IPS-20b (cell line): ENCODE data around the gene MT2A.
A peak's percentile ranks its signal among the peaks of the same experiment; 100 is the strongest.
"Not testable (repeated sequence)": the region's sequence is repeated elsewhere in the genome, so short reads cannot be mapped to it uniquely, and the experiment has no call there.

Experiments
- H3K27ac ChIP-seq: one replicate; pipeline ENCODE4 v1.5.1; 2013; ENCODE audit warnings: low read length
- H3K27me3 ChIP-seq: 2 replicates; pipeline ENCODE4 v1.6.1; 2013; ENCODE audit warnings: mild to moderate bottlenecking, low read length, inconsistent platforms; ENCODE audit not compliant: insufficient read depth
- H3K36me3 ChIP-seq: 2 replicates; pipeline ENCODE4 v1.6.1; 2013; ENCODE audit warnings: low read depth, mild to moderate bottlenecking, inconsistent platforms, low read length, moderate library complexity; ENCODE audit not compliant: insufficient read depth
- H3K4me1 ChIP-seq: 2 replicates; pipeline ENCODE4 v1.6.1; 2013; ENCODE audit warnings: mild to moderate bottlenecking, control low read depth, inconsistent platforms, low read length, moderate library complexity; ENCODE audit not compliant: insufficient read depth
- H3K4me3 ChIP-seq: 2 replicates; pipeline ENCODE4 v1.5.1; 2013; ENCODE audit warnings: mild to moderate bottlenecking, low read length, inconsistent platforms
- H3K9ac ChIP-seq: 2 replicates; pipeline ENCODE4 v1.6.1; 2013; ENCODE audit warnings: low read depth, mild to moderate bottlenecking, inconsistent platforms, low read length, moderate library complexity
- H3K9me3 ChIP-seq: 2 replicates; pipeline ENCODE4 v1.6.1; 2013; ENCODE audit warnings: mild to moderate bottlenecking, low read depth, low read length, inconsistent platforms; ENCODE audit not compliant: insufficient read depth

MT2A gene

DNA sequence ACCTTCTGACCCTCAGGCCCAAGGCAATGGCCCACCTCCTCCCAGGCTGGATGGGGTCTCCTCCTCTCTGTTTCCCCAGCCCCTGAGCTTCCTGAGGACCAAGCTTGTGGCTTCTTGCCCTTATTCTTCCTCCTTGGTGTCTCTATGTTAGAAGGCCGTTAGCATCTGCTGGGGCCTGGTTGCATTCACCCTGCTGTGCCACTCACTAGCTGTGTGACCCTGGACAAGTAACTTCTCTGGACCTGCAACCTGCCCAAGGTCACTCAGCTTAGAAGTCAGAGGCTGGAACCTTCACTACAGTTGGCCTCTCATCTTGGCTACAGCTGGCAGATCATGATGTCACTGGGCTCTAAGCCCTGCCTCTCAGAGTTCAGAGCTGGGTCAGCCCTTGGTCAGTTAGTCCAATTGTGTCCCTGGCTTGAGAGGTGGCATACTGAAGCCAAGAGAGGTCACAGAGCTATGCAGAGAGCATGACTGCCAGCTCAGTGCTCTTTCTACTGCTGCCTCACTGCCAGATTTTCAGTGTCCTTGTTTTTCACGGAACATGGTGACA is 3.0 kb downstream of the MT2A start:
- Histone ChIP-seq H3K9me3 (no peaks in the 10 kb centered on the region), H3K4me3 (no peak overlapping the region), H3K27ac (no peak overlapping the region), H3K27me3 (peaks cover 96% of the 10 kb centered on the region), H3K4me1 (peaks cover 5% of the 10 kb centered on the region), H3K9ac (no peak overlapping the region), H3K36me3 (no peaks in the 10 kb centered on the region)

GRCh38 chr16:56613706-56614105 is 5.3 kb downstream of the MT2A start:
- H3K9me3 ChIP-seq: no peaks in the 10 kb centered on the region

GRCh38 chr16:56614549-56614991 is 6.2 kb downstream of the MT2A start:
- Histone ChIP-seq H3K9me3 (no peaks in the 10 kb centered on the region), H3K36me3 (no peaks in the 10 kb centered on the region), H3K27me3 (peaks cover 96% of the 10 kb centered on the region), H3K4me1 (peaks cover 6% of the 10 kb centered on the region), H3K4me3 (no peak overlapping the region), H3K9ac (no peak overlapping the region), H3K27ac (no peak overlapping the region)

More at GRCh38 chr16:56613706-56614105, 5.3 kb downstream of the MT2A start:
- no peaks in the 10 kb centered on the region for H3K36me3 ChIP-seq
- H3K27ac ChIP-seq: no peak overlapping the region
- no peak overlapping the region for H3K4me3 ChIP-seq
- peaks cover 96% of the 10 kb centered on the region for H3K27me3 ChIP-seq
- H3K4me1 ChIP-seq: peaks cover 9% of the 10 kb centered on the region
- no peak overlapping the region for H3K9ac ChIP-seq

GRCh38 chr16:56615353-56615752 is 7.0 kb downstream of the MT2A start:
- no peaks in the 10 kb centered on the region for H3K36me3 ChIP-seq
- no peak overlapping the region for H3K27ac ChIP-seq
- peaks cover 96% of the 10 kb centered on the region for H3K27me3 ChIP-seq
- H3K9me3 ChIP-seq: no peaks in the 10 kb centered on the region
- peaks cover 5% of the 10 kb centered on the region for H3K4me1 ChIP-seq
- no peak overlapping the region for H3K4me3 ChIP-seq
- H3K9ac ChIP-seq: no peak overlapping the region

GRCh38 chr16:56616608-56617211 is 8.3 kb downstream of the MT2A start:
- Histone ChIP-seq H3K27ac (no peak overlapping the region), H3K4me3 (peak overlapping the region; percentile 66)

DNA sequence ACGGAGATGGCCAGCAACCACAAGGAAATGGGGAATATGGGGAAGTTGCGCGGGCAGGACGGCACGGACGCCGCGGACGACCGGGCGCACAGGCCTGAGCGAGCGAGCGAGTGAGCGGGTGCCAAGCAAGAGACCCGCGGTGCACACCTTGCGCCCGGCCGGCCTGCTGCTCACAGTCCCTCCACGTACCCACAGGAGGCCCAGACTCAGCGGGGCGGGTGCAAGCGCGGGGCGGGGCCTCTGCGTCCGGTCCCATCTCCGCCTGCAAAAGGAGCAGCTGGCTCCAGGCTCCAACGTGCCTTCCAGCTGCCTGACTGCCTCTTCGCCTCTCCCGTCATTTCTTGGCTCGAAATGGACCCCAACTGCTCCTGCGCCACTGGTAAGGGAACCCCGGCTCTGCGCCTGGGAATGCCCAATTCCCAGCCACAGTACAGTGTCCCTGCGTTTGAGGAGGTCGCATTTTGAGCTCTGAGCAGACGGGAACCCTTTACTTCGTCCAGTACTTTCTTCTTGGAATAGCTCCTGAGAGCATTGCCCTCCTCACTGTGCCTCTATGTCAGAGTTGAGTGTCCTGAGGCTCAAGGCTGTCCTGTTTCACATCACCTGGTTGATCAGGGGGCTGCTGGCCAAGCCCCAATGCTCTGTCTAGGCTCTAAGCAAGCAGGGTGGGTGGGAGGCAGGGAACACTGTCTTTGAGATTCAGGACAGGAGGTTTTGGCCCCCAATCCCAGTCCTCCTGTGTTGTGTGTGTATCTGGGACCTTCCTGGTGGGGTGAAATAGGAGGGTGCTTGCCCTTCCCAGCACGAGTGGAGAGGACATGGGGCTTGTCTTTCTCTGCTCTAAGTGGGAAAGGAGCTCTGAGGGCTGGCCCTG is 9.1 kb downstream of the MT2A start:
- Histone ChIP-seq H3K27ac (no peak overlapping the region), H3K4me3 (peak overlapping the region; percentile 66), H3K27me3 (peaks cover 97% of the 10 kb centered on the region), H3K9me3 (no peaks in the 10 kb centered on the region), H3K36me3 (no peaks in the 10 kb centered on the region), H3K4me1 (peaks cover 16% of the 10 kb centered on the region), H3K9ac (no peak overlapping the region)

More at GRCh38 chr16:56616608-56617211, 8.3 kb downstream of the MT2A start:
- Histone ChIP-seq H3K36me3 (no peaks in the 10 kb centered on the region), H3K4me1 (peaks cover 10% of the 10 kb centered on the region), H3K27me3 (peaks cover 96% of the 10 kb centered on the region), H3K9ac (no peak overlapping the region), H3K9me3 (no peaks in the 10 kb centered on the region)

- Histone ChIP-seq H3K9ac (no peak overlapping the region), H3K4me3 (0 out of 2 replicates have a peak overlapping the region, but pooled peaks have one; percentile 66), H3K4me1 (peaks cover 16% of the 10 kb centered on the region), H3K36me3 (no peaks in the 10 kb centered on the region), H3K27me3 (peaks cover 100% of the 10 kb centered on the region), H3K27ac (no peak overlapping the region), H3K9me3 (no peaks in the 10 kb centered on the region)
Observed at GRCh38 chr16:56618138-56618537, 9.8 kb downstream of the MT2A start.

DNA sequence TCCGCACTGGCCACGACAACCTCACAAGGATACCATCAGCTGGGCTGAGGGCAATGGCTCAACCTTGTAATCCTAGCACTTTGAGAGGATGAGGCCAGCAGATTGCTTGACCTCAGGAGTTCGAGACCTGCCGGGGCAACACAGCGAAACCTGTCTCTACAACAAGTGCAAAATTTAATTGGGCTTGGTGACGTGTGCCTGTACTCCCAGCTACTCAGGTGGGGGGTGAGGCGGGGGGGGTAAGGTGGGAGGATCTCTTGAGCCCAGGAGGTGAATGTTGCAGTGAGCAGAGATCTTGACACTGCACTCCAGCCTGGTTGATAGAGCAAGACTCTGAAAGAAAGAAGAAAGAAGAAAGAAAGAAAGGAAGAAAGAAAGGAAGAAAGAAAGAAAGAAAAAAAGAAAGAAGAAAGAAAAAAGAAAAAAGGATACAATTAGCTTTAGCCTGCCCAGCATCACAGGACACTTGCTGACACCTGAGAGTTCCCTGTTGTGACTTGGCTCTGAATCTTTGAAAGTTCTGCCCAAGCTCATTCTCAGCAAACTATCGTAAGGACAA is 12.0 kb downstream of the MT2A start:
- Histone ChIP-seq H3K9me3 (no peaks in the 10 kb centered on the region), H3K4me3 (no peak overlapping the region), H3K4me1 (peaks cover 16% of the 10 kb centered on the region), H3K27ac (no peak overlapping the region), H3K9ac (no peak overlapping the region), H3K36me3 (no peaks in the 10 kb centered on the region), H3K27me3 (peaks cover 100% of the 10 kb centered on the region)

- H3K9me3 ChIP-seq, H3K27ac ChIP-seq, H3K9ac ChIP-seq, H3K36me3 ChIP-seq: not testable (repeated sequence)
- Histone ChIP-seq H3K4me3 (0 out of 2 replicates have a peak overlapping the region, but pooled peaks have one; percentile 11), H3K27me3 (peaks cover 100% of the 10 kb centered on the region), H3K4me1 (peaks cover 18% of the 10 kb centered on the region)
Observed at GRCh38 chr16:56621665-56622445, 13.5 kb downstream of the MT2A start.

DNA sequence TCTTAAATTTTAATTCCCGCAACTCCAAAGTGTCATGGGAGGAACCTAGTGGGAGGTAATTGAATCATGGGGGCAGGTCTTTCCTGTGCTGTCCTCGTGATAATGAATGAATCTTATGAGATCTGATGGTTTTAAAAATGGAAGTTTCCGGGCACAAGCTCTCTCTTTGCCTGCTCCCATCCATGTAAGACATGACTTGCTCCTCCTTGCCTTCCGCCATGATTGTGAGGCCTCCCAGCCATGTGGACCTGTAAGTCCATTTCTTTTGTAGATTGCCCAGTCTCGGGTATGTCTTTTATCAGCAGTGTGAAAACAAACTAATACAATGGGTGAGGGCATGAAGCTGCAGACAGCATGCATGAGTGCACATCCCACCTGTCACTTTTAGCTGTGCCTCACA is 14.8 kb downstream of the MT2A start:
- H3K27me3 ChIP-seq: peaks cover 100% of the 10 kb centered on the region
- not testable (repeated sequence) for H3K9ac ChIP-seq, H3K27ac ChIP-seq, H3K36me3 ChIP-seq, H3K9me3 ChIP-seq, H3K4me3 ChIP-seq
- H3K4me1 ChIP-seq: peaks cover 14% of the 10 kb centered on the region

DNA sequence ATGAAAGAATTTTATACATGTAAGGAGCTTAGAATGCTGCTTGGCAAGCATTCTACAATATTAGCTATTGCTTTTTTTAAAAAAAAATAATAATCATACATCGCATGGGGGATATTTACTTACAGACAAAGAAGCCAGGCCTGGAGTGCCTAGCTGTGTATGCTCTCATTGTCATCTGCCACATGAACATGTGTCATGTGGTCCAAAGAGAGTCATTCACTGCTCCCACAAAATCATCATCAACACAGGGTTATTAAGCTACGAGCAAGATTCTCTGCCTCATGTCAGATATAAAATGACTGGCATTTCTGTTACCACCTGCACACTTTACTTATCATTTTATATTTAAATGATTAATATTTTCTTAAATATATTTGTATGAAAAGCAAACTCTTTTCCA is 15.3 kb downstream of the MT2A start:
- peaks cover 14% of the 10 kb centered on the region for H3K4me1 ChIP-seq
- no peaks in the 10 kb centered on the region for H3K9me3 ChIP-seq
- no peak overlapping the region for H3K4me3 ChIP-seq
- H3K27me3 ChIP-seq: peaks cover 100% of the 10 kb centered on the region
- H3K27ac ChIP-seq: no peak overlapping the region
- H3K36me3 ChIP-seq: no peaks in the 10 kb centered on the region
- H3K9ac ChIP-seq: no peak overlapping the region
